Testis (tissue), 2 donors: Measurements from ENCODE around the gene C1QTNF3.

Source experiments
- CTCF ChIP-seq, 3 experiments: fragments of 450-650 bp in 2 of 3; fragments of 200-600 bp in 1 of 3; sonication (generic) in 1 of 3; IDR thresholded peaks; one replicate each; pipeline ENCODE4 v1.5.1; 2016 to 2019; ENCODE audit warnings: antibody characterized with exemption in 3 of 3, mild to moderate bottlenecking in 2 of 3, moderate library complexity in 1 of 3
- POLR2A ChIP-seq: fragments of 450-650 bp; IDR thresholded peaks from one replicate; pipeline ENCODE4 v1.6.1; 2017; ENCODE audit warnings: antibody characterized with exemption, mild to moderate bottlenecking, moderate library complexity

- TF ChIP-seq CTCF (IDR thresholded peaks at IDR 0.05): no peak
- TF ChIP-seq POLR2A: no peak
These were observed 25.8 kb downstream of the C1QTNF3 start for GRCh38 chr5:34017254-34017653.
